ENCODE measurements around the gene AUTS2.

The AUTS2 gene

DNA sequence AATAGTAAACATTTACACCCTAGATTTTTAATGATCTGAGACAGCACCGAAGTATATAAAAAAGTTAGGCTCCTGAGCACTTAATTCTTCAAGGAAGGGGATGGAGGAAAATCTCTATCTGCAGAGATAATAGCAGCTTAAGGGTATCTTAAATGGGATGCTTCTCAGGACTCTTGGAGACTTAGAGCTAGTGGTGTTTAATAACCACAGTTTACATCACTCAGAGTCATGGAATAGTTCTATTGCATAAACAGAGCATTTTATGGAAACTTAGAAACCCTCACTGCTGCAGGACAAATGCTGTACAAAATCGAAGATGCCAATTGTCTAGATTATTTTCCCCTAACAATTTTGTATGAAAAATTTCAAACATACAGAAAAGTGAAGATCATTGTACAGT, 1134.8 kb downstream of the AUTS2 start:
- Histone ChIP-seq H3K9ac (ENCODE audit: low read depth in 1 of 2, low read length in 2 of 2) (no peak overlapping the region), H3K9me3 (ENCODE audit: control insufficient read depth in 1 of 2, low read length in 2 of 2) (no peaks in the 10 kb centered on the region), H3K27me3 (ENCODE audit: control insufficient read depth in 1 of 2, insufficient read depth in 2 of 2, low read length in 2 of 2) (no peaks in the 10 kb centered on the region), H3K4me3 (ENCODE audit: low read depth in 1 of 2, low read length in 2 of 2) (no peak overlapping the region), H3K27ac (ENCODE audit: low read depth, low read length) (no peak overlapping the region), H3K4me1 (ENCODE audit: control insufficient read depth in 1 of 2, insufficient read depth in 2 of 2, low read length in 2 of 2) (peaks cover 6 to 11% of the 10 kb centered on the region in 2 donors), H3K36me3 (ENCODE audit: control insufficient read depth in 1 of 2, insufficient read depth in 2 of 2, low read length in 2 of 2) (no peaks in the 10 kb centered on the region)

GRCh38 chr7:70734411-70734810, 1136.1 kb downstream of the AUTS2 start:
- peaks cover under 1 to 15% of the 10 kb centered on the region in 2 donors for H3K4me1 ChIP-seq (ENCODE audit: control insufficient read depth in 1 of 2, insufficient read depth in 2 of 2, low read length in 2 of 2)
- no peak overlapping the region for H3K4me3 ChIP-seq (ENCODE audit: low read depth in 1 of 2, low read length in 2 of 2)
- H3K36me3 ChIP-seq (ENCODE audit: control insufficient read depth in 1 of 2, insufficient read depth in 2 of 2, low read length in 2 of 2): no peaks in the 10 kb centered on the region
- H3K9ac ChIP-seq (ENCODE audit: low read depth in 1 of 2, low read length in 2 of 2): no peak overlapping the region
- no peak overlapping the region for H3K27ac ChIP-seq (ENCODE audit: low read depth, low read length)
- no peaks in the 10 kb centered on the region for H3K9me3 ChIP-seq (ENCODE audit: control insufficient read depth in 1 of 2, low read length in 2 of 2)
- H3K27me3 ChIP-seq (ENCODE audit: control insufficient read depth in 1 of 2, insufficient read depth in 2 of 2, low read length in 2 of 2): no peaks in the 10 kb centered on the region

- no peak overlapping the region for H3K27ac ChIP-seq (ENCODE audit: low read depth, low read length)
- no peaks in the 10 kb centered on the region for H3K36me3 ChIP-seq (ENCODE audit: control insufficient read depth in 1 of 2, insufficient read depth in 2 of 2, low read length in 2 of 2)
- no peak overlapping the region for H3K4me3 ChIP-seq (ENCODE audit: low read depth in 1 of 2, low read length in 2 of 2)
- no peaks in the 10 kb centered on the region for H3K27me3 ChIP-seq (ENCODE audit: control insufficient read depth in 1 of 2, insufficient read depth in 2 of 2, low read length in 2 of 2)
- peaks cover 0 to 15% of the 10 kb centered on the region in 2 donors for H3K4me1 ChIP-seq (ENCODE audit: control insufficient read depth in 1 of 2, insufficient read depth in 2 of 2, low read length in 2 of 2)
- H3K9ac ChIP-seq (ENCODE audit: low read depth in 1 of 2, low read length in 2 of 2): no peak overlapping the region
- H3K9me3 ChIP-seq (ENCODE audit: control insufficient read depth in 1 of 2, low read length in 2 of 2): no peaks in the 10 kb centered on the region
Observed at GRCh38 chr7:70735313-70735712, 1137.0 kb downstream of the AUTS2 start.

DNA sequence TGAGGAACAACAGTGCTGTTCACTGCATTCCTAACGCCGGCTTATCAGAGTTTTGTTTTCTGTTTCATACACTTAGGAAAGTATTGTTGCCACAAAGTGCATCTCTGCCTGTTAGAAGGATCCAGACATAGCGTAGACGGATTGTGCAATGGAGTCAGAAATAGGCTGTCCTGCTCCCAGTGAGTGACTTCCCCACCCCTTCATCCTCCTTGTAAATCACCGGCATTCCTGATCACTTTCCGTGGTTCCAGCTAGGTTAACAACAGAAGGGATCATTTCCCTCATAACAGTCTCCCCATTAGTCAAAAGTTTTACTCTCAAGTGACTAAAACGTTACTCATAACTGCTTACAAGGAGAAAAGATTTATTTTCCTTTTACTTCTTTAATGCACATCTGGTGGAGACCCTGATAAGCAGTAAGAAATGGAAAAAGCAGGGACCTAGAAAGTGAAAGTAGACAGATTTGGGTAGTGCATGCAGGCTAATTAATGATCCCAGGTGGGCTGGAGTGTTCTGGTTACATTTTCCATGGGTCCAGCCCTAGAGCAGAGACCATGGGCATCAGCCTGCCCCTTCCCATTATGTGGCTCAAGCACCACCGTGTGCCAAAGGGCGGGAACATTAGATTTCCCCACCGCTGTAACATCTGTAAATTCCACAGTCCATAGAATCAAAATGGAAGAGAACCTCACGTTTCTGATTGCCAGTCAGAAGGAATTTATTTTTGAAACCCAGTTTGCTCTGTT, 1138.6 kb downstream of the AUTS2 start:
- H3K4me3 ChIP-seq (ENCODE audit: low read depth in 1 of 2, low read length in 2 of 2): peak overlapping the region; percentile 59 to 63
- no peaks in the 10 kb centered on the region for H3K27me3 ChIP-seq (ENCODE audit: control insufficient read depth in 1 of 2, insufficient read depth in 2 of 2, low read length in 2 of 2)
- H3K27ac ChIP-seq (ENCODE audit: low read depth, low read length): no peak overlapping the region
- H3K4me1 ChIP-seq (ENCODE audit: control insufficient read depth in 1 of 2, insufficient read depth in 2 of 2, low read length in 2 of 2): peaks cover 0 to 15% of the 10 kb centered on the region in 2 donors
- no peaks in the 10 kb centered on the region for H3K36me3 ChIP-seq (ENCODE audit: control insufficient read depth in 1 of 2, insufficient read depth in 2 of 2, low read length in 2 of 2)
- no peak overlapping the region for H3K9ac ChIP-seq (ENCODE audit: low read depth in 1 of 2, low read length in 2 of 2)
- no peaks in the 10 kb centered on the region for H3K9me3 ChIP-seq (ENCODE audit: control insufficient read depth in 1 of 2, low read length in 2 of 2)

- no peak overlapping the region for H3K27ac ChIP-seq (ENCODE audit: low read depth, low read length)
- H3K36me3 ChIP-seq (ENCODE audit: control insufficient read depth in 1 of 2, insufficient read depth in 2 of 2, low read length in 2 of 2): no peaks in the 10 kb centered on the region
- H3K4me1 ChIP-seq (ENCODE audit: control insufficient read depth in 1 of 2, insufficient read depth in 2 of 2, low read length in 2 of 2): peaks cover 0 to 15% of the 10 kb centered on the region in 2 donors
- no peaks in the 10 kb centered on the region for H3K27me3 ChIP-seq (ENCODE audit: control insufficient read depth in 1 of 2, insufficient read depth in 2 of 2, low read length in 2 of 2)
- no peak overlapping the region for H3K9ac ChIP-seq (ENCODE audit: low read depth in 1 of 2, low read length in 2 of 2)
- no peak overlapping the region for H3K4me3 ChIP-seq (ENCODE audit: low read depth in 1 of 2, low read length in 2 of 2)
- no peaks in the 10 kb centered on the region for H3K9me3 ChIP-seq (ENCODE audit: control insufficient read depth in 1 of 2, low read length in 2 of 2)
Observed at GRCh38 chr7:70738151-70738885, 1140.0 kb downstream of the AUTS2 start.

DNA sequence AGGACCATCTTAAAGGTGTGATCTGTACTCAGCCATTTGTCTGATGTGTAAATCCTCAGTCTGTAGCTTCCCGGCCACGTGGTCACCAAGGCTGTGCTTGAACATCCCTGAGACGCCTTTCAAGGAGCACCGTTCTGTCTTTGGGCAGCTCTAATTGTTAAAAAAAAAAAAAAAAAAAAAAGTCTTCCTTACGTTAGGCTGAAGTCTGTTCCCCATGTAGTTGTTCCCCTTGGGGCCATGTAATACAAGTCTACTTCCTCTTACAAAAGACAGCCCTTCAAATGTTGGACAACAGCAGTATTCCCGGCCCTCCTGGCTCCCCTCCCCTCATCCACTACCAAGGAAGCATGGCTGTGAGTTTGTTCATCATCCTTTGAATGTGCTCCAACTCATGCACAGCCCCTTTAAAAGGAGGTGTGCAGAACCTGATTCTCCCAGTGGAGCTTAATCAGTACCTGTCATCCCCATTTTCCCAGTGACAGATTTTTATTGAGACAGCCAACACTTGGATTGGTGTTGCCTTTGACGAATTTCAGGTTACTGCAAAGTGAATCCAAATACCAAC, 1141.5 kb downstream of the AUTS2 start:
- Histone ChIP-seq H3K27me3 (ENCODE audit: control insufficient read depth in 1 of 2, insufficient read depth in 2 of 2, low read length in 2 of 2) (no peaks in the 10 kb centered on the region), H3K27ac (ENCODE audit: low read depth, low read length) (no peak overlapping the region), H3K4me3 (ENCODE audit: low read depth in 1 of 2, low read length in 2 of 2) (no peak overlapping the region), H3K9ac (ENCODE audit: low read depth in 1 of 2, low read length in 2 of 2) (no peak overlapping the region), H3K36me3 (ENCODE audit: control insufficient read depth in 1 of 2, insufficient read depth in 2 of 2, low read length in 2 of 2) (no peaks in the 10 kb centered on the region), H3K9me3 (ENCODE audit: control insufficient read depth in 1 of 2, low read length in 2 of 2) (no peaks in the 10 kb centered on the region), H3K4me1 (ENCODE audit: control insufficient read depth in 1 of 2, insufficient read depth in 2 of 2, low read length in 2 of 2) (peaks cover 0 to 15% of the 10 kb centered on the region in 2 donors)

DNA sequence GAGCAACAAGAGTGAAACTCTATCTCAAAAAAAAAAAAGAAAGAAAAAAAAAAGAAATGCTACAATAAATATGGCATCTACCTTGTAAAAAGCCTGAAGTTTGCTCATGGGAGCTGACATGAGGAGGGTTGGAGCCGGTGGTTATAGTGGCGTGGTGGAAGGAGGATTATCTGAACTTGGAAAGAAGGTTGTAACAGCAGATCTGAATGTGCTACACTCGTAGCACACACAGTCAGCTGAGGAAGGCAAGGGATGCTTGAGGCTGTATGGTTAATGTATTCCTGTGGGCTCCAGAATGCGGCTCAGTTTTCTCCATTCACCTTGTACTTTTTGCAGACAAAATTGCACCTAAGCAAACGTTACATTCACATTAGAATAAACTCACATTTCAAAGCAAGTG, 1143.4 kb downstream of the AUTS2 start:
- Histone ChIP-seq H3K27me3 (ENCODE audit: control insufficient read depth in 1 of 2, insufficient read depth in 2 of 2, low read length in 2 of 2) (no peaks in the 10 kb centered on the region), H3K4me1 (ENCODE audit: control insufficient read depth in 1 of 2, insufficient read depth in 2 of 2, low read length in 2 of 2) (peaks cover 0 to 10% of the 10 kb centered on the region in 2 donors), H3K4me3 (ENCODE audit: low read depth in 1 of 2, low read length in 2 of 2) (no peak overlapping the region), H3K9me3 (ENCODE audit: control insufficient read depth in 1 of 2, low read length in 2 of 2) (no peaks in the 10 kb centered on the region), H3K9ac (ENCODE audit: low read depth in 1 of 2, low read length in 2 of 2) (no peak overlapping the region), H3K27ac (ENCODE audit: low read depth, low read length) (no peak overlapping the region), H3K36me3 (ENCODE audit: control insufficient read depth in 1 of 2, insufficient read depth in 2 of 2, low read length in 2 of 2) (no peaks in the 10 kb centered on the region)

- Histone ChIP-seq H3K9me3 (ENCODE audit: control insufficient read depth in 1 of 2, low read length in 2 of 2) (no peaks in the 10 kb centered on the region), H3K4me1 (ENCODE audit: control insufficient read depth in 1 of 2, insufficient read depth in 2 of 2, low read length in 2 of 2) (no peaks in the 10 kb centered on the region), H3K9ac (ENCODE audit: low read depth in 1 of 2, low read length in 2 of 2) (no peak overlapping the region), H3K36me3 (ENCODE audit: control insufficient read depth in 1 of 2, insufficient read depth in 2 of 2, low read length in 2 of 2) (no peaks in the 10 kb centered on the region), H3K4me3 (ENCODE audit: low read depth in 1 of 2, low read length in 2 of 2) (no peak overlapping the region), H3K27me3 (ENCODE audit: control insufficient read depth in 1 of 2, insufficient read depth in 2 of 2, low read length in 2 of 2) (no peaks in the 10 kb centered on the region), H3K27ac (ENCODE audit: low read depth, low read length) (no peak overlapping the region)
Observed at GRCh38 chr7:70743531-70744325, 1145.5 kb downstream of the AUTS2 start.

DNA sequence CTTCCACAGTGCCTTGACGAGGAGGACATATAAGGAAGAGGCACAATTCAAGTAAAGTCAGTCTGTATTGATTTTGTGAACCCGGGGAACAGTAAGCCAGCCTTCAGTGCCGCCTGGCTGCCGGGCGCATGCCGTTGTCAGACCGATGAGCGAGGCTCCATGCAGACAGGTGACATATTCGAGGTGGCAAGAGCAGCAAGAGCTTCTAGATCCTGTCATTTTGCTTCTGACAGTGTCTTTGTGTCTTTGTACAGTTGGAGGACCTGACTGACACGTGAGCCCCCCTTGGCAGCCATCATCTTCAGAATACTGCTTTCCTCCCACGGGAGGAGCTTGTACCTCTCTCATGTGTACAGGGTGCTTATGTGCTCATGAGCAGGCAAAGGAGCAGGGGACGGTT, 1146.2 kb downstream of the AUTS2 start:
- no peak overlapping the region for H3K9ac ChIP-seq (ENCODE audit: low read depth in 1 of 2, low read length in 2 of 2)
- H3K9me3 ChIP-seq (ENCODE audit: control insufficient read depth in 1 of 2, low read length in 2 of 2): no peaks in the 10 kb centered on the region
- H3K4me3 ChIP-seq (ENCODE audit: low read depth in 1 of 2, low read length in 2 of 2): no peak overlapping the region
- no peaks in the 10 kb centered on the region for H3K4me1 ChIP-seq (ENCODE audit: control insufficient read depth in 1 of 2, insufficient read depth in 2 of 2, low read length in 2 of 2)
- no peaks in the 10 kb centered on the region for H3K27me3 ChIP-seq (ENCODE audit: control insufficient read depth in 1 of 2, insufficient read depth in 2 of 2, low read length in 2 of 2)
- no peak overlapping the region for H3K27ac ChIP-seq (ENCODE audit: low read depth, low read length)
- no peaks in the 10 kb centered on the region for H3K36me3 ChIP-seq (ENCODE audit: control insufficient read depth in 1 of 2, insufficient read depth in 2 of 2, low read length in 2 of 2)

GRCh38 chr7:70749831-70750230, 1151.6 kb downstream of the AUTS2 start:
- H3K4me3 ChIP-seq (ENCODE audit: low read depth in 1 of 2, low read length in 2 of 2): no peak overlapping the region
- peaks cover 0 to 8% of the 10 kb centered on the region in 2 donors for H3K4me1 ChIP-seq (ENCODE audit: control insufficient read depth in 1 of 2, insufficient read depth in 2 of 2, low read length in 2 of 2)
- no peak overlapping the region for H3K9ac ChIP-seq (ENCODE audit: low read depth in 1 of 2, low read length in 2 of 2)
- H3K9me3 ChIP-seq (ENCODE audit: control insufficient read depth in 1 of 2, low read length in 2 of 2): no peaks in the 10 kb centered on the region
- no peaks in the 10 kb centered on the region for H3K27me3 ChIP-seq (ENCODE audit: control insufficient read depth in 1 of 2, insufficient read depth in 2 of 2, low read length in 2 of 2)
- no peak overlapping the region for H3K27ac ChIP-seq (ENCODE audit: low read depth, low read length)
- no peaks in the 10 kb centered on the region for H3K36me3 ChIP-seq (ENCODE audit: control insufficient read depth in 1 of 2, insufficient read depth in 2 of 2, low read length in 2 of 2)
